GM19455 (cell line): ENCODE measurements around the gene PML.
A peak's percentile ranks its signal among the peaks of the same experiment; 100 is the strongest.

Source experiments
- ATAC-seq: cut with Tn5 transposase; IDR thresholded peaks from one replicate; pipeline ENCODE4 v1.9.1; 2021; ENCODE audit not compliant: unreplicated experiment

PML gene

DNA sequence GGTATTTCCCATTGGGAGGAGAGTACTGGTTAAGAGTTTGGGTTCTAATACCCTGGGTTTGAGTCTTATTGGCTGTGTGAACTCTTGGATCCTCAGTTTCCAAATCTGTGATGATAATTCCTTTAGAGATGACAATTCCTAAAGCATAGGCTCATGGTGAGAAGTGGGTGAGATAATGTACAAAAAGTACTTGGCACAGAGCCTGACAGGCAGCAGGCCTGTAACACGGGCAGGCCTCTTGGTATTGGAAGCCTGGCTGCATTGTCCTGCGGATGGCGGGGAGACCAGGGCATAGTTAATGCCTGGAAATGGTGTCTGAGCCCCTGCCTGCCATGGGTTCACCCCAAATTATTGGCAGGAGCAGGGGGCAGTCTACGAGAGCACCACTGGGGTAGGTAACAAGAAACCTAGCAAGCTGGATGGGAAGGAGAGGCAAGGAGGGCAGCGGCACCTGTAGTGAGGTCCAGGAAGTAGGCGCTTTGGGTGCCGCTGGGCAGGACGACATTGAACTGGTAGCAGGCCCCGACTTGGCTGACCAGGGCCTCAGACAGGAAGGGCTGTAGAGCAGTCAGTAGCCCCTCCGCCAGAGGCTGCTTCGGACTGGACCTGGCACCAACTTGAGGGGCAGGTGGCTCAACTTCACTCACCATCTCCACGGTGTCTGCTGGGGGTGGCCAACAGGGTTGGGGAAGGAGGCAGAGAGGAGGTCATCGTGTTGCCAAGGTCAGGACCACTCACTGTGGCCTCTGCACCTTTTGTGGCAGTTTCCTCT is 10.1 kb upstream of the PML start:
- ATAC-seq: no peak

GRCh38 chr15:73985101-73985873 is 9.2 kb upstream of the PML start:
- ATAC-seq: no peak

- ATAC-seq: no peak
Measured at GRCh38 chr15:73986055-73986775, 8.3 kb upstream of the PML start.

DNA sequence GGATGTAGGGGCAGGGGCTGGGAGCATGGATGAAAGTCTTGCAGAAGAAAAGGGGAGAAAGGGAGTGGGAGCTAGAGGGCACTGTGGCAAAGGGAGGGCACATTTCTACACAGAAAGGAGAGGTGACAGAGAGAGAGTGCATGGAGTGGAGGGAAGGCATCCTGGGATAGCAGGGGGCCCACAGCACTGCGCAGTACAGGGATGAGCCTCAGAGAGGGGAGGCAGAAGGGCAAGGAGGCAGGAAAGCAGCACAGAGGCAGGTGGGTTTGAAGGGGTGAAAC is 7.8 kb upstream of the PML start:
- no peak for ATAC-seq

GRCh38 chr15:73987250-73987649 is 7.3 kb upstream of the PML start:
- no peak for ATAC-seq

GRCh38 chr15:73987681-73988444 is 6.7 kb upstream of the PML start:
- no peak for ATAC-seq

DNA sequence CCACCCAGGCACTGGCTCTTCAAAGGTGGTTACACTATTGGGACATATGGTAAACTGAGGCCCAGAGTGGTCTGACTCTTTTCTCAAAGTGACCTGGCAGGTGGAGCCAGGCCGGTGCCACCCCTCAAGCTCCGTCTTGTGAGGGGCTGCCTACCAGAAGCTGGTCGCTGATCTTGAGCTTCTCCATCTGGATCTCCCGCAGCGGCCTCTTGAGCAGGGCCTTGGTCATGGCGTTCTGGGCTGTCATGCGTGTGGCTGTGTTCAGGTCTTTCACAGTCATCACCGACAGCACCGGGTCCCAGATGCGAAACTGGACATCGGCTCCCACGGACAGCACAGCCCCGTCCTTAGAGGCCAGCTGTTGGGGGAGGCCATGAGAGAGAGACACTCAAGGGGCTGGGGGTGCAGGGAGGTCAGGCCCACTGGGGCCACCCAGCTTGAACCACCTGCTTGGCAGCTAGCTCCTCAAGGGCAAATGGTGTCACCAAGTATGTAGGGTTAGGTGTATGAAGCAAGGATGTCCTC is 6.0 kb upstream of the PML start:
- no peak for ATAC-seq

DNA sequence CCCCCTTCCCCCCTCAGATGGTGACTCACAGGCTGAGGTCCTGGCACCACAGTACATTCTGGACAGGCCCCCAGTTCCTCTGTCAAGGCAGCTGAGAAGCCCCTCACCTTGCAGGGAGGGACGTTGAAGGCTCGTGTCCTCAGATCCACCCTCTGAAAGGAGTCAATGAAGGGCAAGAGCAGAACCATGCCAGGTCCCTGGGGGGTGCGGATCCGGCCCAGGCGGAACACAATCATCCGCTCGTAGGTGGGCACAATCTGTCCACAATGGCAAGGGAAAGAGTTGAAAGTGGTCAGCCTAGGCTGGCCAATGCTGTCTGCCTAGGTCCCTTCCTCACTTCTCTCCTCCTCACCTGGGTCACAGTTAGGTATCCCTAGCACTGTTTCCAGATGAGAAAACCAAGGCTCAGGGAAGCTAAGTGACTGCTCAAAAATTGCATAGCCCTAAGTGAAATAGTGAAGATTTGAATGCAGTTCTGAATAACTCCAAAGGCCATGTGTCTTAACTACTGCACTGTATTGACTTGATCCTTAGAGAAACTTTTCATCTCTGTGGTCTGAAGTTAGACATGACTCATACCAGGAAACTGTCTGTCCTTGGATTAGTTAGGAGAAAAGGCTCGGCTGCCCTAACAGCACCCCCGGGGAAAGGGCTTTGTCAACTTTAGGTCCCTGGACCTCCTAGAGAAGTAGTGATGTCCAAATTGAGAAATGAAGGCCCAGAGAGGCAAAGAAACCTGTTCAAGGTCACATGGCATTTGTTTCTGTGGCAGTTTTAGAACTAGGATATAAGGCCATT is 5.3 kb upstream of the PML start:
- no peak for ATAC-seq

- no peak for ATAC-seq
Measured at GRCh38 chr15:73990250-73991005, 4.1 kb upstream of the PML start.

DNA sequence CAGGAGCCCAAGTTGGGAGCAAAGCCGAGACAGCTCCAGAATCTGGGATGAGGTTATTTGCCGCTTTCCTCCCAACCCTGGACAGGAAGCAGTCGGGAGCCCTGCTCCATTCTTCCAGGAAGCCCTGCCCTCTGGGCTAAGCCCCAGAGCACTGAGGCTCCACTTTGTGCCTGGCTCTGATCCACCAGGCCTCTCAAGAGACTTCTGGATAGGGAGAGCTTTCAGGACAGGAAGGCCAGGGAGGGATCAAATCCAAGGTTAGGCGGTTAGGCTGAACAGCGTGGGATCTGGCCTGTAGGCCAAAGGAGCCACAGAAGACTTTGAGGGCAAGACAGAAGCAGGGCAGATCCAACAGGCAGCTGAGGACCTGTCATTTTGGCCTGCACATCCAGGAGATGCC is 3.3 kb upstream of the PML start:
- ATAC-seq: no peak

GRCh38 chr15:73991726-73992593 is 2.6 kb upstream of the PML start, which contains the start of gene STOML1:
TSS of gene STOML1 (minus strand) at chr15:73992295. CDS start at chr15:73992223, 72 bp downstream.
- ATAC-seq: peak; percentile 57

DNA sequence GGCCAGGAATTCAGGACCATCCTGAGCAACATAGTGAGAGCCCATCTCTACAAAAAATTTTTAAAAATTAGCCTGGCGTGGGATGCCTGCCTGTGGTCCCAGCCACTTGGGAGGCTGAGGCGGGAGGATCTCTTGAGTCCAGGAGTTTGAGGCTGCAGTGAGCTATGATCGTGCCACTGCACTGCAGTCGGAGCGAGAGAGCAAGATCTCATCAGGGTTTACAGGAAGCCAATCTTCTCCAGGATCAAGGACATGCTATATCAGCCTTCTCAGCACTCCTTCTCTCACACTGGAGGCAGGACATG is 2.0 kb upstream of the PML start:
- no peak for ATAC-seq

DNA sequence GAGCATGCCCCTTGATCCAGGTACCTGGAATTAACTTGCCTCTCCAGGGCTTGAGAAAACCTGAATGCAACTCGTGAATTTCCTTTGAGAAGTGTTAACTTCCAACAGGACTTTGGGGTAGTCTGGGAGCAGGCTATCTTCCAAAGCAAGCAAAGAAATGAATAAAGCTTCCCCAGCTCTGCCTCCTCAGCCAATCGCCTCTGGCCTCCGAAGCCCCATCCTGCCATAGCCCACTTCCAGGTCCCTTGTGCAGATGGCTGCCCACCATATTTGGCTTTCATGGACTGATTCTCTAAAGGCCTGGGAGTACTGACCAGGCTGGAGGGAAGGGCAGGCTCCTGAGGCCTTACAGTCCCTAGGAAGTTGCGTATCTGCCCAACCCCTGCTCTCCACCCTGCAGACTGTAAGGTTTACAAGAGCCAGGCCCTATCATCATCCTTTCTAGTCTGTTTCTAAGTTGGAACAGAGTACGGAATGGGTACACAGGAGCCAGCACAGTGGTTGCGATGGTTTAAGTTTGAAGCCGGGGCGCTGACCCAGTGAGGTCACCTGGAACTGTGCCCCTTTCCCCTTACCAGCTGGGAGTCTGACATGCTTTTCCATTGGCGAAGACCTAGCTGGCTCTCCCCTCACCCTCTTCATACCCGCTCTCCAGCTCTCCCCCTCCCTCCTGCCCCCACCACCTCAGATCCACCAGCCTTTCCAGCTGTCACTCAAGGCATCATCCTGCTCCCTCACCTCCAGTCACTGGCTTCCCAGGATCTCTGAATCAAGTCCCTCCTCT is 1.1 kb upstream of the PML start:
- no peak for ATAC-seq

DNA sequence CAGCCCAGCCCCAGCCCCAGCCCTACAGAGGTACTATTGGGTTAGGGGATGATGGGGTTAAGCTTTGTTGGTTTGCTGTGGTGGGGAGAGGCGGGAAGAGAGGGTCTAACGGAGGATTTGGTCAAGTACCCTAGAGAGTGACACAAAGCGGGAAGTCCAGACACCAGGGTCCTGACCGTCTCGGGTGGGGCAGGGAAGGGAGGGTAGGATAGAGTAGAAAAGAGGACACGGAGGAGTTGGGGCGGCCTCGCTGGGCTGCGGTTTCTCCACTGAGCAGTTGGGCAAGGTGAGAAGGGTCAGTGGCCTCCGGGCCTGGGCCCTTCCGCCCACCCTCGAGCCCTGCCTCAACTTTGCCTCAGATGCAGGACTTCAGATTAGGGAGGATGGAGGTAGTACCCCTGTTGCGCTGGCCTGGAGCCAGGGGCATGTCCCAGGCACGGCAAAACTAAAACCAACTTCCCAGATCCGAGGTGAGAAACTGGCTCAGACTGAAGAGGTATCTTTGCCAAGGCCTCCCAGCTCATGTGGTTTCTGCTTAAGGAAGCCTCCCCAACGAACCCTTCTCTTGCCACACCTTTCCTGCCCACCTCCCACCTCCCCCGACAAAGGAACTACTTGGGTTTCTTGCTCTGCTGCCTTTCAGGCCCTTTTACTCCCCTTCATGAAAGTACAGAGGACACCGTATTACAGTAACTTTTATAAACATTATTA is 551 bp downstream of the PML start:
- ATAC-seq: no peak

DNA sequence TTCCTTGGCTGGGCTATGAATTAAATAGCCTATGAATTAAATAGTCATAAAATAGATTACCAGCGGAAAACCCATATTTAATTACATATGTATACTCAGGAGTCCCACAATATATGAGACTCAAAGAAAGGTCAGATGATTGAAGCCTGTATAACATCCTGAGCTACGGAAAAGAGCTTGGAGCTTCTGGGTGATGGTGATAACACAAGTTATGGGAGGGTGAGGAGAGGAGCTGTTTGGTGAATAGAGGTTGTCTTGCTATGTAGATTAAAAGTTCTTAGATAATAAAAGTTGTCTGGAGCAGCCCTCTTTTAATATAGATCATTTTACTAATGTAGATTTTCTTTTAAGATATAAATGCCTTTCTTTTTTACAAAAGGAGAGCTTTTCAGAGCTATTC is 1.8 kb downstream of the PML start:
- no peak for ATAC-seq

DNA sequence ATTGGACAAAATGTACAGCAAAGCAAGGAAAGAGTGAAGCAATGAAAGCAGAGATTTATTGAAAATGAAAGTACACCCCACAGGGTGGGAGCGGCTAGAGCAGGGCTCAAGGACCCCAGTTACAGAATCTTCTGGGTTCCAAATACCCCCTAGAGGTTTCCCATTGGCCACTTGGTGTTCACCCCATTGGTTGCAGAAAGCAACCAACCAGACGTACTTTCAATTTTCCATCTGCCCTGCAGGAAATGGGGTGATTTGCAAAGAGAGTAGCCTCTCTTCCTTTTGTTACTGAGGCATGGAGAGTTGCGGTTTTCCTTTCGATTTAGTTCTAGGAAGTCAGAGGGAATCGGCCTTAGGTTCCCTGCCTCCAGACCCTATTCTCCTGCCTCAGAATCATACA is 2.4 kb downstream of the PML start:
- no peak for ATAC-seq

- no peak for ATAC-seq
Measured at GRCh38 chr15:73997986-73998385, 3.5 kb downstream of the PML start.
